ENCODE data around the gene LBP.

Gene LBP

DNA sequence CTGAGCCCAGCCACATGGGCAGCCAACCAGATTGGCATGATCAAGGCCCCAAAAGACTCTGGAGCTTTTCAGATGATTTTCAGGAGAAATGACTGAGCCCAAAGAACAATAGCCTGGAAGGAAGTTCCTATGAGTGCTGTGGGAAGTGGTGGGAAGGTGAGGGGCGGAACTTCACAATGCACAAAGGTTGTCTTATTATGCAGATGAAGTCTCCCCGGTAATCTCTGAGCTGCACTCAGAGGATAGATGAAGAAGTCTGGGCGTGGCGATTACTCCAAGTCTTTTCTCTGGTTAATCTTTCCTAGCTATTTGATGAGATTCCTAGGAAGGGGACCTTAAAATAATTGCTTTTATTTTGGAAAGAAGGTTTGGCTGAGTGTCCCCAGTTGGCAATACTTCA is 36.9 kb downstream of the LBP start:
- TF ChIP-seq PPARA (CRISPR knock-in tag; IDR thresholded peaks at IDR 0.05; ENCODE audit: borderline replicate concordance) (no peak), OSR1 (CRISPR knock-in tag; IDR thresholded peaks at IDR 0.05) (no peak), ZFP3 (CRISPR knock-in tag; IDR thresholded peaks at IDR 0.05) (no peak), RARB (CRISPR knock-in tag; IDR thresholded peaks at IDR 0.05) (no peak), ZFP30 (CRISPR knock-in tag; IDR thresholded peaks at IDR 0.05) (no peak), ZNF70 (CRISPR knock-in tag; IDR thresholded peaks at IDR 0.05) (no peak), CSDC2 (CRISPR knock-in tag; IDR thresholded peaks at IDR 0.05) (no peak), TOX (CRISPR knock-in tag; IDR thresholded peaks at IDR 0.05; ENCODE audit: borderline replicate concordance) (no peak), SNAI2 (CRISPR knock-in tag; IDR thresholded peaks at IDR 0.05) (no peak), ISL1 (CRISPR knock-in tag; IDR thresholded peaks at IDR 0.05) (no peak), BACH2 (CRISPR knock-in tag; IDR thresholded peaks at IDR 0.05; ENCODE audit: borderline replicate concordance) (no peak), ESRRG (CRISPR knock-in tag; IDR thresholded peaks at IDR 0.05) (no peak), TCF4 (CRISPR knock-in tag; IDR thresholded peaks at IDR 0.05; ENCODE audit: borderline replicate concordance) (no peak), ARNTL (CRISPR knock-in tag; IDR thresholded peaks at IDR 0.05; ENCODE audit: borderline replicate concordance, low read depth) (no peak), GLIS3 (CRISPR knock-in tag; IDR thresholded peaks at IDR 0.05) (no peak)
- TF ChIP-seq, protein P1, sequence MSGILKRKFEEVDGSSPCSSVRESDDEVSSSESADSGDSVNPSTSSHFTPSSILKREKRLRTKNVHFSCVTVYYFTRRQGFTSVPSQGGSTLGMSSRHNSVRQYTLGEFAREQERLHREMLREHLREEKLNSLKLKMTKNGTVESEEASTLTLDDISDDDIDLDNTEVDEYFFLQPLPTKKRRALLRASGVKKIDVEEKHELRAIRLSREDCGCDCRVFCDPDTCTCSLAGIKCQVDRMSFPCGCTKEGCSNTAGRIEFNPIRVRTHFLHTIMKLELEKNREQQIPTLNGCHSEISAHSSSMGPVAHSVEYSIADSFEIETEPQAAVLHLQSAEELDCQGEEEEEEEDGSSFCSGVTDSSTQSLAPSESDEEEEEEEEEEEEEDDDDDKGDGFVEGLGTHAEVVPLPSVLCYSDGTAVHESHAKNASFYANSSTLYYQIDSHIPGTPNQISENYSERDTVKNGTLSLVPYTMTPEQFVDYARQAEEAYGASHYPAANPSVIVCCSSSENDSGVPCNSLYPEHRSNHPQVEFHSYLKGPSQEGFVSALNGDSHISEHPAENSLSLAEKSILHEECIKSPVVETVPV (CRISPR knock-in tag; IDR thresholded peaks at IDR 0.05) = no peak
- ATAC-seq = no peak

DNA sequence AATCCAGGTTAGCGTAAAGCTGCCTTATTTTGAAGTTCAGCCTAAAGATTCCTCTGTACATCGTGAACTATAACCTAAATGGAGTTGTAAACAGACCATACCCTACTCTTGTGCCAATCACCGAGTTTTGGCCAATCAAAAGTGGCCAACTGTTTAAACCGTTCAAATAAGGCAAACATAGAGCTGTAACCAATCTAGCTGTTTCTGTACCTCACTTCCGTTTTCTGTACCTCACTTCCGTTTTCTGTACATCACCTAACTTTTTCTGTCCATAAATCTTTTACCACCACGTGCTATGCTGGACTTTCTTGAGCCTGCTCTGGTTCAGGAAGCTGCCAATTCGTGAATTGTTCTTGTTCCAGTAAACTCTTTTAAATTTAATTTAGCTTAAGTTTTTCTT is 39.7 kb downstream of the LBP start:
- ATAC-seq = no peak
- TF ChIP-seq, protein P2, sequence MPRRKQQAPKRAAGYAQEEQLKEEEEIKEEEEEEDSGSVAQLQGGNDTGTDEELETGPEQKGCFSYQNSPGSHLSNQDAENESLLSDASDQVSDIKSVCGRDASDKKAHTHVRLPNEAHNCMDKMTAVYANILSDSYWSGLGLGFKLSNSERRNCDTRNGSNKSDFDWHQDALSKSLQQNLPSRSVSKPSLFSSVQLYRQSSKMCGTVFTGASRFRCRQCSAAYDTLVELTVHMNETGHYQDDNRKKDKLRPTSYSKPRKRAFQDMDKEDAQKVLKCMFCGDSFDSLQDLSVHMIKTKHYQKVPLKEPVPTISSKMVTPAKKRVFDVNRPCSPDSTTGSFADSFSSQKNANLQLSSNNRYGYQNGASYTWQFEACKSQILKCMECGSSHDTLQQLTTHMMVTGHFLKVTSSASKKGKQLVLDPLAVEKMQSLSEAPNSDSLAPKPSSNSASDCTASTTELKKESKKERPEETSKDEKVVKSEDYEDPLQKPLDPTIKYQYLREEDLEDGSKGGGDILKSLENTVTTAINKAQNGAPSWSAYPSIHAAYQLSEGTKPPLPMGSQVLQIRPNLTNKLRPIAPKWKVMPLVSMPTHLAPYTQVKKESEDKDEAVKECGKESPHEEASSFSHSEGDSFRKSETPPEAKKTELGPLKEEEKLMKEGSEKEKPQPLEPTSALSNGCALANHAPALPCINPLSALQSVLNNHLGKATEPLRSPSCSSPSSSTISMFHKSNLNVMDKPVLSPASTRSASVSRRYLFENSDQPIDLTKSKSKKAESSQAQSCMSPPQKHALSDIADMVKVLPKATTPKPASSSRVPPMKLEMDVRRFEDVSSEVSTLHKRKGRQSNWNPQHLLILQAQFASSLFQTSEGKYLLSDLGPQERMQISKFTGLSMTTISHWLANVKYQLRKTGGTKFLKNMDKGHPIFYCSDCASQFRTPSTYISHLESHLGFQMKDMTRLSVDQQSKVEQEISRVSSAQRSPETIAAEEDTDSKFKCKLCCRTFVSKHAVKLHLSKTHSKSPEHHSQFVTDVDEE (CRISPR knock-in tag; IDR thresholded peaks at IDR 0.05) = no peak
- TF ChIP-seq, protein P3, sequence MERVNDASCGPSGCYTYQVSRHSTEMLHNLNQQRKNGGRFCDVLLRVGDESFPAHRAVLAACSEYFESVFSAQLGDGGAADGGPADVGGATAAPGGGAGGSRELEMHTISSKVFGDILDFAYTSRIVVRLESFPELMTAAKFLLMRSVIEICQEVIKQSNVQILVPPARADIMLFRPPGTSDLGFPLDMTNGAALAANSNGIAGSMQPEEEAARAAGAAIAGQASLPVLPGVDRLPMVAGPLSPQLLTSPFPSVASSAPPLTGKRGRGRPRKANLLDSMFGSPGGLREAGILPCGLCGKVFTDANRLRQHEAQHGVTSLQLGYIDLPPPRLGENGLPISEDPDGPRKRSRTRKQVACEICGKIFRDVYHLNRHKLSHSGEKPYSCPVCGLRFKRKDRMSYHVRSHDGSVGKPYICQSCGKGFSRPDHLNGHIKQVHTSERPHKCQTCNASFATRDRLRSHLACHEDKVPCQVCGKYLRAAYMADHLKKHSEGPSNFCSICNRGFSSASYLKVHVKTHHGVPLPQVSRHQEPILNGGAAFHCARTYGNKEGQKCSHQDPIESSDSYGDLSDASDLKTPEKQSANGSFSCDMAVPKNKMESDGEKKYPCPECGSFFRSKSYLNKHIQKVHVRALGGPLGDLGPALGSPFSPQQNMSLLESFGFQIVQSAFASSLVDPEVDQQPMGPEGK (CRISPR knock-in tag; IDR thresholded peaks at IDR 0.05; ENCODE audit: borderline replicate concordance) = no peak
- no peak for TF ChIP-seq PPARA (CRISPR knock-in tag; IDR thresholded peaks at IDR 0.05; ENCODE audit: borderline replicate concordance)
- TF ChIP-seq ISL1 (CRISPR knock-in tag; IDR thresholded peaks at IDR 0.05) = no peak
- TF ChIP-seq ZNF8 (CRISPR knock-in tag; IDR thresholded peaks at IDR 0.05) = no peak
- no peak for TF ChIP-seq ESRRG (CRISPR knock-in tag; IDR thresholded peaks at IDR 0.05)
- TF ChIP-seq ZNF70 (CRISPR knock-in tag; IDR thresholded peaks at IDR 0.05) = no peak
- no peak for TF ChIP-seq OSR1 (CRISPR knock-in tag; IDR thresholded peaks at IDR 0.05)
- TF ChIP-seq, protein P4, sequence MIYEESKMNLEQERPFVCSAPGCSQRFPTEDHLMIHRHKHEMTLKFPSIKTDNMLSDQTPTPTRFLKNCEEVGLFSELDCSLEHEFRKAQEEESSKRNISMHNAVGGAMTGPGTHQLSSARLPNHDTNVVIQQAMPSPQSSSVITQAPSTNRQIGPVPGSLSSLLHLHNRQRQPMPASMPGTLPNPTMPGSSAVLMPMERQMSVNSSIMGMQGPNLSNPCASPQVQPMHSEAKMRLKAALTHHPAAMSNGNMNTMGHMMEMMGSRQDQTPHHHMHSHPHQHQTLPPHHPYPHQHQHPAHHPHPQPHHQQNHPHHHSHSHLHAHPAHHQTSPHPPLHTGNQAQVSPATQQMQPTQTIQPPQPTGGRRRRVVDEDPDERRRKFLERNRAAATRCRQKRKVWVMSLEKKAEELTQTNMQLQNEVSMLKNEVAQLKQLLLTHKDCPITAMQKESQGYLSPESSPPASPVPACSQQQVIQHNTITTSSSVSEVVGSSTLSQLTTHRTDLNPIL (CRISPR knock-in tag; IDR thresholded peaks at IDR 0.05; ENCODE audit: low read depth) = no peak
- TF ChIP-seq TOX (CRISPR knock-in tag; IDR thresholded peaks at IDR 0.05; ENCODE audit: borderline replicate concordance) = no peak
- TF ChIP-seq, protein P1 (CRISPR knock-in tag; IDR thresholded peaks at IDR 0.05) = no peak
- no peak for TF ChIP-seq ZFP30 (CRISPR knock-in tag; IDR thresholded peaks at IDR 0.05)

DNA sequence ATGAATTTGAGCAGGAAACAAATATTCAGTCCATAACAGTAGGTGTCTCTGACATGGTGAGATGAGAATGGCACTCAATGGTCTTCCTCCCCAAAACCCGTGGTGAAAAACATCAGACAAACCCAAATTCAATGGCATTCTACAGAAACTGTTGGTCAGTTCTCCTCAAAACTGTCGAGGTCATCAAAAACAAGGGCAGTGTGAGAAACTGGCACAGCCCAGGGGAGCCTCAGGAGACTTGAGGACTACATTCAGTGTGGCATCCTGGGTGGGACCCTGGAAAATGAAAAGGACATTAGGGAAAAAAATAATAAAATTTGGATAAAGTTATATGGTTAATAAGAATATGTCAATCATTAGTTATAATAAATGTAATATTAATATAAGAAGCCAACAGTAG is 40.6 kb downstream of the LBP start:
- TF ChIP-seq ZNF70 (CRISPR knock-in tag; IDR thresholded peaks at IDR 0.05) (no peak), SNAI2 (CRISPR knock-in tag; IDR thresholded peaks at IDR 0.05) (no peak), GLIS3 (CRISPR knock-in tag; IDR thresholded peaks at IDR 0.05) (no peak), TCF4 (CRISPR knock-in tag; IDR thresholded peaks at IDR 0.05; ENCODE audit: borderline replicate concordance) (no peak), BACH2 (CRISPR knock-in tag; IDR thresholded peaks at IDR 0.05; ENCODE audit: borderline replicate concordance) (no peak), ZC3H10 (CRISPR knock-in tag; IDR thresholded peaks at IDR 0.05) (no peak), ZFP30 (CRISPR knock-in tag; IDR thresholded peaks at IDR 0.05) (no peak), PPARA (CRISPR knock-in tag; IDR thresholded peaks at IDR 0.05; ENCODE audit: borderline replicate concordance) (no peak), ZNF8 (CRISPR knock-in tag; IDR thresholded peaks at IDR 0.05) (no peak), CSDC2 (CRISPR knock-in tag; IDR thresholded peaks at IDR 0.05) (no peak)
- TF ChIP-seq, protein P4 (CRISPR knock-in tag; IDR thresholded peaks at IDR 0.05; ENCODE audit: low read depth) = no peak
- TF ChIP-seq, protein P3 (CRISPR knock-in tag; IDR thresholded peaks at IDR 0.05; ENCODE audit: borderline replicate concordance) = no peak
- TF ChIP-seq, protein P1 (CRISPR knock-in tag; IDR thresholded peaks at IDR 0.05) = no peak
- ATAC-seq = no peak
